Measurements from ENCODE around the gene TSPAN18. TPM values are rescaled to one million over a fixed set of nuclear protein-coding genes. Genes with fewer than 3 reads are reported as not detected.

The TSPAN18 gene
- total RNA-seq, 1 experiment from 2014 or later: 18.3 TPM

DNA sequence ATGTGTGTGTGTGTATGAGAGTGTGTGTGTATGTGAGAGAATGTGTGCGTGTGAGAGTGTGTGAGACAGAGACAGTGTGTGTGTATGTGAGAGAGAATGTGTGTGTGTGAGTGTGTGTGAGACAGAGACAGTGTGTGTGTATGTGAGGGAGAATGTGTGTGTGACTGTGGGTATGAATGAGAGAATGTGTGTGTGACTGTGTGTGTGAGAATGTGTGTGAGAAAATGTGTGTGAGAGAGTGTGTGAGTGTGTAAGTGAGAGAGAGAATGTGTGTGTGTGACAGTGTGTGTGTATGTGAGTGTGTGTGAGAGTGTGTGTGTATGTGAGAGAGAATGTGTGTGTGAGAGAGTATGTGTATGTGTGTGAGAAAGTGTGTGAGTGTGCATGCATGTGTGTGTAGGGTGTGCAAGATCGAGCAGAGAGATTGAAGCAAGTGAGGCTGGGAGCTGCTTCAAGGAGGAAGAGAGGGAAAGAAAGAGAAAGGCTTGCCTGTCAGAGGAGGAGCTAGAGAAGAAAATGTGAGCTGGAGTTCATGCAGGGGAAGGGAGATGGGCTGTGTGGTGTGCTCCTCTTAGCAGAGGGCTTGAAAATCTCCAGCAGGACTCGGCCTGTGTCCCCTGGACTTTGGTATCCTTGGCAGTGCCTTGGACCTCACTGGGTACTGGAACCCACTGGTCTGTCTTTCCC, 251.7 kb downstream of the TSPAN18 start:
- TF ChIP-seq ELF1 (IDR thresholded peaks at IDR 0.05; ENCODE audit: borderline replicate concordance, low read depth) (no peak), EZH2 (IDR thresholded peaks at IDR 0.05) (no peak), JUND (IDR thresholded peaks at IDR 0.05) (no peak), SP1 (IDR thresholded peaks at IDR 0.05; ENCODE audit: low read depth) (no peak)
- TF ChIP-seq, protein P1, sequence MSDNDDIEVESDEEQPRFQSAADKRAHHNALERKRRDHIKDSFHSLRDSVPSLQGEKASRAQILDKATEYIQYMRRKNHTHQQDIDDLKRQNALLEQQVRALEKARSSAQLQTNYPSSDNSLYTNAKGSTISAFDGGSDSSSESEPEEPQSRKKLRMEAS (IDR thresholded peaks at IDR 0.05): no peak
- Histone ChIP-seq H3K27ac (ENCODE audit: low read depth, low read length) (no peak overlapping the region), H3K9me3 (ENCODE audit: control insufficient read depth in 1 of 2, insufficient read depth in 1 of 2, low read depth in 1 of 2, low read length in 2 of 2) (no peaks in the 10 kb centered on the region), H3K79me2 (ENCODE audit: insufficient read depth, low read length) (no peaks in the 10 kb centered on the region), H4K20me1 (ENCODE audit: insufficient read depth) (no peaks in the 10 kb centered on the region), H3K9me2 (ENCODE audit: insufficient read depth) (no peaks in the 10 kb centered on the region), H3K27me3 (ENCODE audit: insufficient read depth, low read length) (no peaks in the 10 kb centered on the region), H2AFZ (ENCODE audit: low read depth, low read length, poor library complexity, severe bottlenecking) (no peak overlapping the region), H3K4me1 (ENCODE audit: control insufficient read depth in 1 of 2, insufficient read depth in 2 of 2, low read length in 2 of 2) (peaks cover 15 to 20% of the 10 kb centered on the region in 2 experiments), H3K36me3 (ENCODE audit: control insufficient read depth in 1 of 2, insufficient read depth in 2 of 2, low read length in 2 of 2) (no peaks in the 10 kb centered on the region), H3K9ac (ENCODE audit: low read length) (no peak overlapping the region), H3K4me3 (replicated peaks in 1 of 2; ENCODE audit: low read depth in 1 of 2, low read length in 2 of 2) (no peak overlapping the region), H3K4me2 (ENCODE audit: low read length) (no peak overlapping the region)
- ChIA-PET RAD21 (ENCODE audit: low non-redundant PET in 1 of 2, low total read pairs in 2 of 2, uncharacterized antibody in 2 of 2, unreplicated experiment in 2 of 2) (no interaction called here), CTCF (interaction anchor here (1.4 kb wide), 1 partner anchor 11 kb away, joined by 3 read pairs; no protein-coding TSS in a partner anchor), POLR2A (interaction anchor here (0.9 kb wide), 1 partner anchor 51 kb away, joined by 3 read pairs; no protein-coding TSS in a partner anchor)
- intact Hi-C loops (cut with micrococcal nuclease): no loop called here
- ATAC-seq (no peak), DNase-seq (ENCODE audit: low read depth, low spot score) (no peak)
- no TSS peak for BruUV-seq (replicated peaks)

- Histone ChIP-seq H3K9ac (ENCODE audit: low read length) (no peak overlapping the region), H4K20me1 (ENCODE audit: insufficient read depth) (no peaks in the 10 kb centered on the region), H3K27ac (ENCODE audit: low read depth, low read length) (no peak overlapping the region), H3K36me3 (ENCODE audit: control insufficient read depth in 1 of 2, insufficient read depth in 2 of 2, low read length in 2 of 2) (no peaks in the 10 kb centered on the region), H3K9me3 (ENCODE audit: control insufficient read depth in 1 of 2, insufficient read depth in 1 of 2, low read depth in 1 of 2, low read length in 2 of 2) (no peaks in the 10 kb centered on the region), H3K9me2 (ENCODE audit: insufficient read depth) (no peaks in the 10 kb centered on the region), H3K4me3 (replicated peaks in 1 of 2; ENCODE audit: low read depth in 1 of 2, low read length in 2 of 2) (no peak overlapping the region), H3K27me3 (ENCODE audit: insufficient read depth, low read length) (no peaks in the 10 kb centered on the region), H3K4me1 (ENCODE audit: control insufficient read depth in 1 of 2, insufficient read depth in 2 of 2, low read length in 2 of 2) (peaks cover 15 to 20% of the 10 kb centered on the region in 2 experiments), H3K4me2 (ENCODE audit: low read length) (no peak overlapping the region), H3K79me2 (ENCODE audit: insufficient read depth, low read length) (no peaks in the 10 kb centered on the region), H2AFZ (ENCODE audit: low read depth, low read length, poor library complexity, severe bottlenecking) (no peak overlapping the region)
- ATAC-seq (peak; percentile 60), DNase-seq (ENCODE audit: low read depth, low spot score) (no peak)
- ChIA-PET RAD21 (ENCODE audit: low non-redundant PET in 1 of 2, low total read pairs in 2 of 2, uncharacterized antibody in 2 of 2, unreplicated experiment in 2 of 2) (no interaction called here), CTCF (interaction anchor here (1.4 kb wide), 1 partner anchor 12 kb away, joined by 3 read pairs; no protein-coding TSS in a partner anchor), POLR2A (interaction anchor here (0.9 to 1.3 kb wide), 2 partner anchors 41 to 51 kb away, joined by 3 read pairs; no protein-coding TSS in a partner anchor)
- no TSS peak for BruUV-seq (replicated peaks)
- intact Hi-C loops (cut with micrococcal nuclease): no loop called here
- TF ChIP-seq EZH2phosphoT487 (IDR thresholded peaks at IDR 0.05; ENCODE audit: borderline replicate concordance): no peak
- TF ChIP-seq, protein P2, sequence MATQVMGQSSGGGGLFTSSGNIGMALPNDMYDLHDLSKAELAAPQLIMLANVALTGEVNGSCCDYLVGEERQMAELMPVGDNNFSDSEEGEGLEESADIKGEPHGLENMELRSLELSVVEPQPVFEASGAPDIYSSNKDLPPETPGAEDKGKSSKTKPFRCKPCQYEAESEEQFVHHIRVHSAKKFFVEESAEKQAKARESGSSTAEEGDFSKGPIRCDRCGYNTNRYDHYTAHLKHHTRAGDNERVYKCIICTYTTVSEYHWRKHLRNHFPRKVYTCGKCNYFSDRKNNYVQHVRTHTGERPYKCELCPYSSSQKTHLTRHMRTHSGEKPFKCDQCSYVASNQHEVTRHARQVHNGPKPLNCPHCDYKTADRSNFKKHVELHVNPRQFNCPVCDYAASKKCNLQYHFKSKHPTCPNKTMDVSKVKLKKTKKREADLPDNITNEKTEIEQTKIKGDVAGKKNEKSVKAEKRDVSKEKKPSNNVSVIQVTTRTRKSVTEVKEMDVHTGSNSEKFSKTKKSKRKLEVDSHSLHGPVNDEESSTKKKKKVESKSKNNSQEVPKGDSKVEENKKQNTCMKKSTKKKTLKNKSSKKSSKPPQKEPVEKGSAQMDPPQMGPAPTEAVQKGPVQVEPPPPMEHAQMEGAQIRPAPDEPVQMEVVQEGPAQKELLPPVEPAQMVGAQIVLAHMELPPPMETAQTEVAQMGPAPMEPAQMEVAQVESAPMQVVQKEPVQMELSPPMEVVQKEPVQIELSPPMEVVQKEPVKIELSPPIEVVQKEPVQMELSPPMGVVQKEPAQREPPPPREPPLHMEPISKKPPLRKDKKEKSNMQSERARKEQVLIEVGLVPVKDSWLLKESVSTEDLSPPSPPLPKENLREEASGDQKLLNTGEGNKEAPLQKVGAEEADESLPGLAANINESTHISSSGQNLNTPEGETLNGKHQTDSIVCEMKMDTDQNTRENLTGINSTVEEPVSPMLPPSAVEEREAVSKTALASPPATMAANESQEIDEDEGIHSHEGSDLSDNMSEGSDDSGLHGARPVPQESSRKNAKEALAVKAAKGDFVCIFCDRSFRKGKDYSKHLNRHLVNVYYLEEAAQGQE (IDR thresholded peaks at IDR 0.05; ENCODE audit: low read depth): no peak
- TF ChIP-seq, protein P1 (IDR thresholded peaks at IDR 0.05): no peak
- no peak for TF ChIP-seq RAD21 (IDR thresholded peaks at IDR 0.05; ENCODE audit: low read depth)
- no peak for TF ChIP-seq SIN3A (IDR thresholded peaks at IDR 0.05; ENCODE audit: low read depth)
- TF ChIP-seq, protein P3, sequence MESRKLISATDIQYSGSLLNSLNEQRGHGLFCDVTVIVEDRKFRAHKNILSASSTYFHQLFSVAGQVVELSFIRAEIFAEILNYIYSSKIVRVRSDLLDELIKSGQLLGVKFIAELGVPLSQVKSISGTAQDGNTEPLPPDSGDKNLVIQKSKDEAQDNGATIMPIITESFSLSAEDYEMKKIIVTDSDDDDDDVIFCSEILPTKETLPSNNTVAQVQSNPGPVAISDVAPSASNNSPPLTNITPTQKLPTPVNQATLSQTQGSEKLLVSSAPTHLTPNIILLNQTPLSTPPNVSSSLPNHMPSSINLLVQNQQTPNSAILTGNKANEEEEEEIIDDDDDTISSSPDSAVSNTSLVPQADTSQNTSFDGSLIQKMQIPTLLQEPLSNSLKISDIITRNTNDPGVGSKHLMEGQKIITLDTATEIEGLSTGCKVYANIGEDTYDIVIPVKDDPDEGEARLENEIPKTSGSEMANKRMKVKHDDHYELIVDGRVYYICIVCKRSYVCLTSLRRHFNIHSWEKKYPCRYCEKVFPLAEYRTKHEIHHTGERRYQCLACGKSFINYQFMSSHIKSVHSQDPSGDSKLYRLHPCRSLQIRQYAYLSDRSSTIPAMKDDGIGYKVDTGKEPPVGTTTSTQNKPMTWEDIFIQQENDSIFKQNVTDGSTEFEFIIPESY (IDR thresholded peaks at IDR 0.05; ENCODE audit: extremely low read depth, insufficient replicate concordance, low read length): no peak
- no peak for TF ChIP-seq EZH2 (IDR thresholded peaks at IDR 0.05)
- TF ChIP-seq ZNF274 (IDR thresholded peaks at IDR 0.05; ENCODE audit: low read depth, low read length): no peak
- TF ChIP-seq CEBPB (IDR thresholded peaks at IDR 0.05; ENCODE audit: low read depth): no peak
- no peak for TF ChIP-seq JUND (IDR thresholded peaks at IDR 0.05)
- no peak for TF ChIP-seq ELF1 (IDR thresholded peaks at IDR 0.05; ENCODE audit: borderline replicate concordance, low read depth)
- TF ChIP-seq FOSL1 (IDR thresholded peaks at IDR 0.05; ENCODE audit: low read depth): no peak
These were observed 252.2 kb downstream of the TSPAN18 start for GRCh38 chr11:44978961-44979331.

Measured in HCT116 (cell line).